Hematopoietic multipotent progenitor cell treated with erythropoietin and hydrocortisone succinate and interleukin-3 and kit ligand, for 6 days (in vitro differentiated cells): Measurements from ENCODE around the gene ALG2.
"Not testable (repeated sequence)": the region's sequence is repeated elsewhere in the genome, so short reads cannot be mapped to it uniquely, and the experiment has no call there.

Experiments
- DNase-seq: peaks from one replicate; pipeline ENCODE4 v3.0.0-alpha.2; 2015

ALG2 gene

GRCh38 chr9:99237849-99238248 is 16.1 kb upstream of the ALG2 start:
- not testable (repeated sequence) for DNase-seq

GRCh38 chr9:99237356-99237755 is 15.6 kb upstream of the ALG2 start:
- DNase-seq = no peak

- DNase-seq = peak; percentile 18
Observed at GRCh38 chr9:99235926-99236634, 14.3 kb upstream of the ALG2 start.

DNA sequence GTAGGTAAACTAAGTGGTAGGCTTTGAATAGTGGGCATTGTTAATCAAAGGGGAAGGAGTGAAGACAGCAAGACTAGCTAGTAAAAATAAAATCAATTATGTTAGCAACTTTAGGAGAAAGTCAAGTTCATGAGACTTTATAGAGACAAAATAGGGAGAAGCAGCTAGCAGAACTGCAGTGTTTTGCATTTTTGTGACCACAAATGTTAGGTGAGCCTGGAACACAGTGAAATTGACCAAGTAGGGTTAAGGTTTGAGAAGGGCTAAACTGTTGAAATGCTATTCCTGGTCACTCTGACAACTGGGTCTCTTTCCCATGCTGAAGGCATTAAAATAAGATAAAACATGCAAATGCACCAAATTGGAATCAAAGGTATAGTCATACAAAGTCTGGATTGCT is 13.3 kb upstream of the ALG2 start:
- DNase-seq = no peak

DNA sequence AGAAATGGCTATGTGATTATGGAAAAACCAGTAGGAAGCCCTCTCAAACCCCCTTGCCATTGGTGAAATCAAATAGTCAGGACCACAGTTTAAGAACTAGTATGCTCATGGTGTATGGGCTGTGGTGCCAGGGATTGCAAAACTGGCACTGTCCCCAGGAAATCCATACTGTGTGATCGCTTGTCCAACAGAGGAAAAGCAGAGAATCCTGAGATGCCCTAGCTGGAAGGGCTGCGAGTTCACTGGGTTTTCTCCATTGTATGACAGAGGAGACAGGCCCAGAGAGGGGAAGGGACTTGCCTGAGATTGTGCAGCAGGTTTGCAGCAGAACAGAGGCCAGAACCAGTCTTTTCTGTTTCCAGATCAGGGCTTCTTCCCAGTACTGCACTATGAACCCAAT is 12.9 kb upstream of the ALG2 start:
- no peak for DNase-seq

- DNase-seq = peak; percentile 54
Observed at GRCh38 chr9:99231711-99232110, 10.0 kb upstream of the ALG2 start.

- no peak for DNase-seq
Observed at GRCh38 chr9:99230206-99230605, 8.5 kb upstream of the ALG2 start.

DNA sequence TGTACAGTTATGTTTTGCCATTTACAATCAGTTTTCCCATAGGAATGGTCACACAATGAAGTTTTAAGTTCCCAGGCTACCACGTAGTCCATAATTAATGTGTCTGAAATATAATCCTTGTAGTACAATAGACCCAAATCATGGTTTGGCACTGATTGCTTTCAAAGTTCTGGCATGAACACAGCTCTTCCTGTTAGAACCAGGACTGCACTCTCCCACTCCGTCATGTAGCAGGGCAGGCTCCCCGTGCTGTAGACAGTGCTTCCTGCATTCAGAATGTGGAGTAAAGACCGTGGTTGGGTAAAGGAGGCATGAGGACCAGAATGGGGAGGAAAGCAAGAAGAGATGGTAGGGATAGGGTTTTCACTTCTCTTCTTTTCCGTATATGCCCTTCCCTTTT is 4.3 kb upstream of the ALG2 start:
- no peak for DNase-seq

GRCh38 chr9:99224445-99224844 is 2.7 kb upstream of the ALG2 start:
- no peak for DNase-seq

DNA sequence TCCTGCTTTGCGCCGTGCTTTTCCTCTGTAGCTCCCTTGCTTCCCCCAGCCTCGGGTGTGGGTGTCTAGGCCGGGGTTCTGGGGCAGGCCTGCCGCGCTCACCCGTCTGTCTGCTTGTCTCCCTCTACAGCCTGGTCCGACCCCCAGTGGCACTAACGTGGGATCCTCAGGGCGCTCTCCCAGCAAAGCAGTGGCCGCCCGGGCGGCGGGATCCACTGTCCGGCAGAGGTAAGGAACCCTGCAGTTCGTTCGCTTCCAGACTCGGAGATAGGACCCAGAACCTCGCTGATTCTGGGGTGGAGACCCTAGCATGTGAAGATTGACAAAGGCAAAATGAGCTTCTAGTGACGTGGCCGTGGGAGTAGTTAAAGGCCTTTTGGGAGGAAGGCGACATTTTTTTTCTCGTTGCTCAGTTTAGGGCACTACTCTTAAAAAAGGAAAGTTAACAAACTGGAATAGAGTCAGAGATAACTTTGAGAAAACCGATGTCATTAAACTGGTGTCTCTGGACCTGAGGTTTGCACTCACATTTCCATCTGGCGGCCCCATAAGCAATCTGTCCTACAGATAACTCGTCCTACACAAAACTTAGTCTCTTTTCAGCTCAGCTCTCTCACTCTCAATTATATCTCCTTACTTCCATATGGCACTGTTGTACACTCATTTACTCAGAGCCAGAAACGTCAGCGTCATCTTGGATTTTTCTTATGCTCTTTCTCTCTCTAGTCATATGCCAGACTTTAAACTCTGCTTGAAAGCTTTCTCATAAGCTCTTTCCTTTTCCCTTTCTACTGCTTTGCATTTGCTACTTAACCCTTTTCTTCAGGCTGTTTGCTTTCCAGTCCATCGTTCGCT is 901 bp upstream of the ALG2 start:
- peak; percentile 63 for DNase-seq

DNA sequence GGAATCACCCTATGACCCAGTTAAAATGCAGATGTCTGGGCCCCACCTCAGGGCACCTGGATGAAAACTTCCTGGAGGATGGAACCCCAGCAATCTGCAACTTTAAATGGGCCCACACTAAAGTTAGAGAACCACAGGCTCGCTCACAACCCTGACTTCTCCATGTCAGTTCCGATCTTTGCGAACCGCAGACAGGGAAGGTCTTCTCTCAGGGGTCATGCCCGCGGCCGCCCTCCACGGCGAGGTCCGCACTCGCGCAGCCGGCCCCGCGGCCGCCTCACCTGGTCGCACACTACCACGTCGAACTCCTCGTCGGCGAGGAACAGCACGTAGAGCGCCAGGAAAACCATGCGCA is 499 bp downstream of the ALG2 start:
- DNase-seq = no peak

GRCh38 chr9:99220011-99220410 is 1.7 kb downstream of the ALG2 start:
- no peak for DNase-seq

DNA sequence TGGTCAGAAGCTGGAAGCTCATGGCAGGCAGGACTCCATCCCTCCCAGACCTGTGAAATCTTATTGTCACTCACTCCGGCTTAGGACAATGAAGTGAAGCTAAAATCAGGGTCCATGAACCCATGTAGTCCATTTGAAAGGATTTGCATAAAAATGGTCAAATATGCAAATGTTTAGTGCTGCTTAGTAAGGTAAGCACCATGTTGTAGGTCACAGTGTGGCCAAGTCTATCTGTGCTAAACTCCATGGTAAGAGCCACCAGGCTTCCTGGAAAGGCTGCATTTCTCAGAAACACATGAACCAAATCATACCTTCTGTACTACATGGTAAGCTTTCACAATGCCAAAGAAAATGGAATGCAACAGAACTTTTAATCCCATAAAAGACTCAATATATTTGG is 5.7 kb downstream of the ALG2 start:
- no peak for DNase-seq

DNA sequence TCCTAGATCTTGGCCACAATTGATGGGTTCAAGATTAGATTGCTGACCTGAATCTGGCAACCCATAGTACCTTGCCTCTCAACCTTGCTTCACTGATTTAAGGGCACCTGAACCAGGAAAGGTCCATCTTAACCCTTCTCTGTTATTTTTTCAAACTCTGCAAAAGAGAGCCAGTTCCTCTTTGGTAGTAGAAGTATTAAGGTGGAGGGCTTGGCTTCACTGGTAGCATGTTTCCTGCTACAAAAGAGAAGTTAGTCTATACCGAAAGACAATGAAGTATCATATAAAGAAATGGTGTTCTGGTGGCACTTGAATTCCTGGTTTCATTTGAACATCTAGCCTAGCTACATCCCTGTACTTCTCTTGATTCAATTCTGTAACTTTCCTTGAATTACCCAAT is 8.5 kb downstream of the ALG2 start:
- no peak for DNase-seq

GRCh38 chr9:99211746-99212145 is 10.0 kb downstream of the ALG2 start:
- DNase-seq = no peak

GRCh38 chr9:99210572-99210971 is 11.2 kb downstream of the ALG2 start:
- DNase-seq = no peak

DNA sequence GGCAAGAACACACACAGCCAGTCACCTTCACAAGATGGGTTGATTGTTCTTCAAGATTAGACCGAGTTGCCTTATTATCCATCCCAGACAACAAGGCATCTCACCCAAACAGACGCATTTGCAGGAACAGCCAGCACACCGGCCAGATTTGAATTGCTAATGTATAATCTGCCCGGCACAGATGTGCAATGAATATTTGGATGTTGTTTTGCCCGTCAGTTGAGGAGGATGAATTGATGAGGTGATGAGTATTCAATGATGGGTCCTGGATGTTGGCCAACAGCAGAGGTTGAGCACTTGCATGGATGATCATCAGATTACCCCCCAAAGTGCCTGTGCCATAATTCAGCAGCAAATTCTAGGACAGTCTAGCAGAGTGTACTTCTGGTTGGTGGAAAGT is 20.1 kb downstream of the ALG2 start:
- no peak for DNase-seq

DNA sequence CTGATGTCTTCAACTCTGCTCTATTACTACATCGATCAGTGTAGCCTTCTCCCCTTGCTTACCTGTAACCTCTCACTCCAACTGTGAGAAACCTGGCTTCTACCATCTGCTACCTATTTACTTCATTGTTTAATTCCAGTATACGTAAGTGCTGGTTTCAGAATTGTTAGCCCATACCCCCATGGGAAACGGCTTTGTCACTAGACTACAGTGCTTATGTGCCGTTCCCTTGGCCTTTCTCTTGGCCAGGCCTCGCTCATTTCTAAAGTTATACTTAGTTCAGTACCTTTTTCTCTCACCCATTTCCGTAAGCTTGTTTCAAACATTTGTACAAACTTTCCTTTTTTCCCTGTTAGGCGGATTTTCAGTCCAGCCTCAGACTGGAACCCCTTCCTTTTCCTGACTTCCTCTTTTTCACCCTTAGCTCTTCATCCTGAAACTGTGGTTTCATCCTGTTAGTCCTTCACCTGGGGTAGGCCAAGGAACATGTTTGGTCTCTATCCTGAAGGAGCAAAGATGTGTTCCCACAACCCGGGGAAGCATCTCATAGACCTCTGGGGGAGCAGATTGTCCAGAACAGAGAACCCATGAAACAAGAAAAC is 21.7 kb downstream of the ALG2 start:
- no peak for DNase-seq

DNA sequence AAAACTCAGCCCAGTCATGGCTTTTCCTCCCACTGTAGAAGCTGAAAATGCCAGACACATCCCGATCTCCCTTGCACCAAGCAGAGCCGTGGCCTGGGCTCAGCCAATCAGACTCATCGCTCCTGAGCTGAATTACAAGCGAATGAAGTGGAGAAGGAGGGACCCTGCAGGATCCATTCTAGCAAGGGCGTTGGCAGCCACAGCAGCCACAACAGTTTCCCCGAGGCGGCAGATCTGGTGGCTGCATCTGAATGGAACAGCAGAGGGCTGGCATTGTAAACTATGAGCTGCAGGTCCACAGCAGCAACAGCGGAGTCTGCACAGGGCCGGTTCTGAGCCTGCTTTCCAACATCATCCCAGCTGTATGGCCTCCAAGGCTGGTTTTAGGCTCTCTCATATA is 23.8 kb downstream of the ALG2 start:
- DNase-seq = no peak

DNA sequence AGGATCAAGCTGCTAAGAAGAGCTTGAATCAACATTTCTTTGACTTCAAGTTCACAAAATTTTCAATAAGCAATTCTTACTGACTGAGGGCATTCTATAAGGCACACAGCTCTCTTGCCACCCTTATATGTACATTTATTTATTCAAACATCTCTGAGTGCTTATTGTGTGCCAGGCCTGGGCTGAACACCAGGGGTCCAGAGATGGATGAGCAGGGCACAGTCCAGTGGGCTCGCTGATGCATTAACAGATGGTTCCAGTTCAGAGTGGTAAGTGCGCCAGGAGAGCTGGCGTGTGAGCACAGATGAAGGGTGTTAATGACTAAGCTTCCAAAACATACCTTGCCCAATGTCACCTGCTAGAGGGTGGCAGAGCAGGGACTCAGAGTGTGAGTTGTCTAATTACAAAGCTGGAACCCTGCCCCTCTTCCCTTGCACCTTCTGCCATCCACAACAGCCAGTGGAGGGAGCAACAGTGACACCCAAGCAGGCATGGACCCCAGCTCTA is 24.6 kb downstream of the ALG2 start:
- DNase-seq = no peak

DNA sequence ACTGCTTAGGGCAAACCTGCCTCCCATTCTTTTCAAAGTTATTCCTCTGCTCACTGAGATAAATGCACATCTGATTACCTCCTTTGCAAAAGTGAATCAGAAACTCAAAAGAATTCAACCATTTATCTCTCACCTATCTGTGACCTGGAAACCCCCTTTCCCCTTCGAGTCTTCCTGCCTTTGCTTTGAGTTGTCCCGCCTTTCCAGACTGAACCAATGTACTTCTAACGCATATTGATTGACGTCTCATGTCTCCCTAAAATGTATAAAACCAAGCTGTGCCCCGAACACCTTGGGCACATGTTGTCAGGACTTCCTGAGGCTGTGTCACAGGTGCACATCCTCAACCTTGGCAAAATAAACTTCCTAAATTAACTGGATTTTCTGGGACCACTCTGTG is 25.3 kb downstream of the ALG2 start:
- not testable (repeated sequence) for DNase-seq

DNA sequence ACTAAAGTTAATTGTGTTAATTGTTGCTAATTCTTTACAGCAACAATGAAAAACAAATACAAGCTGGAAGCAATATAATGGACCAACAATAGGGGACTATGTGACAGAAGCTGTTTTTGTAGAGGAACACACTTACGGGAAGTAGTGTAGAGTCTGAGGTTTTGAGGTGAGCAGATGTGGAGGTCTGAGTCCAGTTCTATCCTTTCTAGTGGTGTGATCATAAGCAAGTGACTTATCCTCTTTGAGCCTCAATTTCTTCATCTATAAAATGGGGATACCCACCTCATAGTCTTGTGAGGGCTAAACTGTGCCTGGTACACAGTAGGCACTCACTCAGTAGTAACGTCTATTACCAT is 28.3 kb downstream of the ALG2 start:
- DNase-seq = no peak

DNA sequence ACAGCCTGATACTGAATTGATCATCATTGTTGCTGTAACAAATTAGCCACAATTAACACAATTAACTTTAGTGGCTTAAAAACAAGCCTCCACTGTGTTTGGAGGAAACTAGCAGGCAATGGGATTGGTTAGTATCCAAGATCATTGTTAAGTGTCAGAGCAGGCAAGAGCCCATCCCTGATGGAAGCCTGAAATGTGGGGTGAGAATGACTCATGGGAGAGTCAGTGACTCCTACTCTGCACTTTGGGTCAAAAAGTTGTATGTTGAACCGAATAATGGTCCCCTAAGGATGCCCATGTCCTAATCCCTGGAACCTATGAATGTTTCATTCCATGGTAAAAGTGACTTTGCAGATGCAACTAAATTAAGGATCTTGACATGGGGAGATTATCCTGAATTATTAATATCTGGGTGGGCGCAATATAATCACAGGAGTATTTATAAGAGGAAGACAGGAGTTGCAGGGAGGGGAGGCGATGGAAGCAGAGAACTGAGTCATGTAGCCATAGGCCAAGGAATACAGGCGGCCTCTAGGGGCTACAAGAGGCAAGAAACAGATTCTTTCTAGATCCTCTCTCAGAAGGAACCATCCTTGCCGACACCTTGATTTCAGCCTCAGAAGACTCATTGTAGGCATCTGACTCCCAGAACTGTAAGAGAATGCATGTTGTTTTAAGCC is 28.8 kb downstream of the ALG2 start:
- peak; percentile 18 for DNase-seq
